NCI-H146 treated with DMSO at 0.1 percent for 48 hours (cell line): ENCODE data around the gene MINDY3.

Experiments used
- DNase-seq: peaks from one replicate; lab custom pipeline; 2025; ENCODE audit not compliant: unreplicated experiment; lab: John Stamatoyannopoulos, UW

The MINDY3 gene

GRCh38 chr10:15739254-15739970 lies 120.9 kb downstream of the MINDY3 start:
- DNase-seq = no peak

- no peak for DNase-seq
Observed at GRCh38 chr10:15738270-15738925, 121.9 kb downstream of the MINDY3 start.

- no peak for DNase-seq
Observed at GRCh38 chr10:15737656-15738055, 122.7 kb downstream of the MINDY3 start.

GRCh38 chr10:15735763-15736162 lies 124.5 kb downstream of the MINDY3 start:
- DNase-seq = no peak

GRCh38 chr10:15730341-15730740 lies 130.0 kb downstream of the MINDY3 start:
- no peak for DNase-seq

GRCh38 chr10:15729890-15730289 lies 130.4 kb downstream of the MINDY3 start:
- no peak for DNase-seq
